Stimulated activated CD4-positive, alpha-beta T cell treated with anti-CD3 and anti-CD28 coated beads, Interleukin-4, amount 100 ng/mL, for 1 hour (primary cell): ENCODE measurements around the gene MET.
"Not testable (repeated sequence)": the region's sequence is repeated elsewhere in the genome, so short reads cannot be mapped to it uniquely, and the experiment has no call there.

Source experiments
- DNase-seq: peaks from one replicate; pipeline ENCODE4 v3.0.0-alpha.2; 2020

The MET gene

GRCh38 chr7:116728413-116728812 is 56.4 kb downstream of the MET start:
- no peak for DNase-seq

- DNase-seq: no peak
Measured at GRCh38 chr7:116730097-116731022, 58.4 kb downstream of the MET start.

- DNase-seq: no peak
Measured at GRCh38 chr7:116731023-116731395, 59.0 kb downstream of the MET start.

- DNase-seq: no peak
Measured at GRCh38 chr7:116731445-116732335, 59.7 kb downstream of the MET start.

GRCh38 chr7:116732788-116733694 is 61.0 kb downstream of the MET start:
- DNase-seq: no peak

GRCh38 chr7:116733924-116734580 is 62.1 kb downstream of the MET start:
- DNase-seq: no peak

- DNase-seq: no peak
Measured at GRCh38 chr7:116734710-116735109, 62.7 kb downstream of the MET start.

- no peak for DNase-seq
Measured at GRCh38 chr7:116736927-116737715, 65.1 kb downstream of the MET start.

GRCh38 chr7:116738378-116738777 is 66.4 kb downstream of the MET start:
- DNase-seq: no peak

- no peak for DNase-seq
Measured at GRCh38 chr7:116739307-116739706, 67.3 kb downstream of the MET start.

GRCh38 chr7:116740231-116740630 is 68.2 kb downstream of the MET start:
- DNase-seq: no peak

- no peak for DNase-seq
Measured at GRCh38 chr7:116740755-116741462, 68.9 kb downstream of the MET start.

GRCh38 chr7:116741625-116742316 is 69.8 kb downstream of the MET start:
- DNase-seq: no peak

GRCh38 chr7:116742641-116743040 is 70.6 kb downstream of the MET start:
- no peak for DNase-seq

- DNase-seq: not testable (repeated sequence)
Measured at GRCh38 chr7:116743835-116744234, 71.8 kb downstream of the MET start.

GRCh38 chr7:116746388-116746787 is 74.4 kb downstream of the MET start:
- DNase-seq: not testable (repeated sequence)

- not testable (repeated sequence) for DNase-seq
Measured at GRCh38 chr7:116751070-116751469, 79.1 kb downstream of the MET start.

GRCh38 chr7:116752305-116753074 is 80.5 kb downstream of the MET start:
- no peak for DNase-seq

GRCh38 chr7:116753130-116753529 is 81.1 kb downstream of the MET start:
- DNase-seq: no peak
